Stimulated activated CD8-positive, alpha-beta memory T cell treated with anti-CD3 and anti-CD28 coated beads, Interleukin-4, amount 100 ng/mL, for 48 hours (primary cell): ENCODE measurements around the gene IQSEC3.
A peak's percentile ranks its signal among the peaks of the same experiment; 100 is the strongest.
"Not testable (repeated sequence)": the region's sequence is repeated elsewhere in the genome, so short reads cannot be mapped to it uniquely, and the experiment has no call there.

Experiments used
- DNase-seq: peaks from one replicate; pipeline ENCODE4 v3.0.0-alpha.2; 2020

IQSEC3 gene

GRCh38 chr12:184811-185575 lies 118.4 kb downstream of the IQSEC3 start:
- no peak for DNase-seq

GRCh38 chr12:185576-185955 lies 119.0 kb downstream of the IQSEC3 start:
- DNase-seq = no peak

GRCh38 chr12:186006-186625 lies 119.5 kb downstream of the IQSEC3 start:
- no peak for DNase-seq

GRCh38 chr12:187986-188909 lies 121.7 kb downstream of the IQSEC3 start:
- DNase-seq = not testable (repeated sequence)

GRCh38 chr12:188910-189621 lies 122.5 kb downstream of the IQSEC3 start:
- DNase-seq = peak; percentile 71

GRCh38 chr12:189622-189962 lies 123.0 kb downstream of the IQSEC3 start:
- no peak for DNase-seq

- no peak for DNase-seq
These were observed 124.3 kb downstream of the IQSEC3 start for GRCh38 chr12:190881-191280.

GRCh38 chr12:191541-191940 lies 125.0 kb downstream of the IQSEC3 start:
- no peak for DNase-seq

- no peak for DNase-seq
These were observed 126.7 kb downstream of the IQSEC3 start for GRCh38 chr12:193261-193660.

GRCh38 chr12:194276-194675 lies 127.7 kb downstream of the IQSEC3 start:
- no peak for DNase-seq

GRCh38 chr12:195156-195555 lies 128.6 kb downstream of the IQSEC3 start:
- DNase-seq = no peak

- no peak for DNase-seq
These were observed 129.4 kb downstream of the IQSEC3 start for GRCh38 chr12:195951-196350.

GRCh38 chr12:196436-196835 lies 129.9 kb downstream of the IQSEC3 start:
- DNase-seq = no peak

- DNase-seq = no peak
These were observed 130.8 kb downstream of the IQSEC3 start for GRCh38 chr12:197347-197746.

- DNase-seq = no peak
These were observed 131.5 kb downstream of the IQSEC3 start for GRCh38 chr12:197911-198695.

GRCh38 chr12:198705-199104 lies 132.1 kb downstream of the IQSEC3 start:
- DNase-seq = no peak

GRCh38 chr12:201361-201760 lies 134.8 kb downstream of the IQSEC3 start:
- no peak for DNase-seq

- DNase-seq = no peak
These were observed 135.6 kb downstream of the IQSEC3 start for GRCh38 chr12:202081-202731.

- DNase-seq = no peak
These were observed 136.5 kb downstream of the IQSEC3 start for GRCh38 chr12:203074-203461.

GRCh38 chr12:203462-204260 lies 137.1 kb downstream of the IQSEC3 start:
- DNase-seq = no peak

GRCh38 chr12:204261-204678 lies 137.7 kb downstream of the IQSEC3 start:
- DNase-seq = no peak
